K562 (cell line): ENCODE results near the gene MCU. TPM values are rescaled to one million over a fixed set of nuclear protein-coding genes. Genes with fewer than 3 reads are reported as not detected.
A peak's percentile ranks its signal among the peaks of the same experiment; 100 is the strongest.

Experiments used
- ATAC-seq: fragments of 200-7000 bp; cut with Tn5 transposase; 3 replicates; pipeline ENCODE4 v1.9.1; 2020; ENCODE audit warnings: moderate library complexity
- BruUV-seq: library from RNA; stranded (reverse); fragments of 400-500 nt; replicated peaks from 2 replicates; lab custom pipeline; 2021; lab: Mats Ljungman, UMichigan
- CTCF ChIA-PET: fragments of 300-600 bp; formaldehyde crosslinking; extraction: SDS; loops from one replicate; lab custom pipeline; 2021; ENCODE audit warnings: low intra/inter-chr PET ratio; lab: Yijun Ruan, JAX
- POLR2A ChIA-PET: fragments of 300-600, 350-650 bp; sonication (Branson Sonifier 250); formaldehyde crosslinking; extraction: SDS; loops from one replicate; lab custom pipeline; 2021; ENCODE audit warnings: antibody characterized with exemption, inconsistent platforms; lab: Yijun Ruan, JAX
- DNase-seq, 4 experiments: peaks; one replicate each; pipeline versions ENCODE4 v3.0.0 to v3.0.0-alpha.2; 2011 to 2018; ENCODE audit warnings: low spot score in 3 of 4, mixed read lengths in 3 of 4; ENCODE audit errors: extremely low read depth in 1 of 4
- FAIRE-seq: peaks from 2 replicates; lab custom pipeline; 2011; peaks lifted over from hg19 to GRCh38; lab: Jason Lieb, UNC
- H2AFZ ChIP-seq: 2 replicates; pipeline ENCODE4 v1.6.0; 2011; ENCODE audit warnings: low read depth, low read length, control low read depth, inconsistent platforms
- H3K27ac ChIP-seq: fragments of 200-600 bp; 3 replicates; pipeline ENCODE4 v1.8.0; 2011; ENCODE audit warnings: low read depth, mild to moderate bottlenecking, control low read depth, inconsistent platforms, low read length, moderate library complexity, mixed read lengths; ENCODE audit errors: extremely low read depth
- H3K27me3 ChIP-seq, 2 experiments: fragments of 300-600 bp in 1 of 2; 2 replicates in 1 of 2; 3 replicates in 1 of 2; pipeline versions ENCODE4 v1.6.0 to v1.8.0; 2011; ENCODE audit warnings: inconsistent platforms in 2 of 2, low read length in 2 of 2, mild to moderate bottlenecking in 1 of 2, mixed read lengths in 1 of 2, moderate library complexity in 1 of 2; ENCODE audit not compliant: control insufficient read depth in 2 of 2, insufficient read depth in 2 of 2
- H3K36me3 ChIP-seq: fragments of 300-600 bp; 3 replicates; pipeline ENCODE4 v1.8.0; 2011; ENCODE audit warnings: mild to moderate bottlenecking, low read length, inconsistent platforms; ENCODE audit not compliant: control insufficient read depth, insufficient read depth
- H3K4me1 ChIP-seq, 2 experiments: fragments of 200-600 bp in 1 of 2; replicated peaks in 1 of 2; 2 replicates in 1 of 2; 3 replicates in 1 of 2; pipeline versions ENCODE4 v1.5.1 to v1.8.0; 2011; ENCODE audit warnings: inconsistent platforms in 2 of 2, low read length in 2 of 2, mild to moderate bottlenecking in 1 of 2, mixed read lengths in 1 of 2, moderate library complexity in 1 of 2; ENCODE audit not compliant: control insufficient read depth in 2 of 2, insufficient read depth in 2 of 2
- H3K4me2 ChIP-seq: 2 replicates; pipeline ENCODE4 v1.6.1; 2011; ENCODE audit warnings: low read length, control low read depth, inconsistent platforms, mixed read lengths; ENCODE audit not compliant: insufficient read depth
- H3K4me3 ChIP-seq: fragments of 200-600 bp; sonication (generic), shearing (Covaris generic); 2 replicates; pipeline ENCODE4 v1.5.1; 2016; ENCODE audit warnings: control low read depth, inconsistent platforms
- H3K79me2 ChIP-seq: fragments of 200-600 bp; 3 replicates; pipeline ENCODE4 v1.8.0; 2011; ENCODE audit warnings: low read length, inconsistent platforms; ENCODE audit not compliant: control insufficient read depth, insufficient read depth
- H3K9ac ChIP-seq, 2 experiments: 2 replicates each; pipeline versions ENCODE4 v1.6.0 to v1.6.1; 2011; ENCODE audit warnings: low read depth in 2 of 2, low read length in 2 of 2, control low read depth in 1 of 2, inconsistent platforms in 1 of 2, mild to moderate bottlenecking in 1 of 2, mixed read lengths in 1 of 2; ENCODE audit not compliant: insufficient read depth in 1 of 2
- H3K9me1 ChIP-seq: one replicate; pipeline ENCODE4 v1.6.0; 2011; ENCODE audit warnings: inconsistent platforms, mild to moderate bottlenecking, low read length, moderate library complexity; ENCODE audit not compliant: control insufficient read depth, insufficient read depth
- H3K9me3 ChIP-seq: replicated peaks from 2 replicates; pipeline ENCODE4 v1.5.1; 2011; ENCODE audit warnings: low read depth, low read length, inconsistent platforms; ENCODE audit not compliant: control insufficient read depth, insufficient read depth
- H4K20me1 ChIP-seq: replicated peaks from 2 replicates; pipeline ENCODE4 v1.6.1; 2011; ENCODE audit warnings: low read length, inconsistent platforms, mixed read lengths; ENCODE audit not compliant: control insufficient read depth, insufficient read depth
- CREB3L1 ChIP-seq: fragments of 450-650 bp; IDR thresholded peaks from 2 replicates; pipeline ENCODE4 v1.6.1; 2014; ENCODE audit warnings: low read depth, mild to moderate bottlenecking, moderate library complexity, borderline replicate concordance
- KLF1 ChIP-seq: fragments of 450-650 bp; IDR thresholded peaks from 2 replicates; pipeline ENCODE4 v1.6.1; 2016; ENCODE audit warnings: missing genetic modification characterization, missing compliant biosample characterization
- MED1 ChIP-seq: sonication (generic); formaldehyde crosslinking; IDR thresholded peaks from 2 replicates; pipeline ENCODE4 v1.8.1; 2023; ENCODE audit warnings: missing genetic modification reagents, borderline replicate concordance
- TARDBP ChIP-seq: fragments of 450-650 bp; IDR thresholded peaks from 2 replicates; pipeline ENCODE4 v1.6.1; 2016
- WHSC1 ChIP-seq: IDR thresholded peaks from one replicate; pipeline ENCODE4 v1.6.1; 2012; ENCODE audit warnings: low read length, control low read depth, inconsistent platforms
- in situ Hi-C: fragments of 300-500 bp; cut with MboI; formaldehyde crosslinking; loops from 4 replicates; pipeline ENCODE4 v1.15.0; 2018; ENCODE audit warnings: inconsistent platforms, mixed read lengths
- intact Hi-C: fragments of 100-400 bp; cut with micrococcal nuclease; formaldehyde crosslinking; loops from 2 replicates; pipeline ENCODE4 v1.14.2; 2022
- polyA plus RNA-seq, 8 experiments: library from polyadenylated mRNA; depleted of rRNA in 4 of 8; stranded (reverse) in 5 of 8; unstranded in 3 of 8; fragments of >200 nt; fragmentation: Nextera tagmentation in 2 of 8; fragmentation: Illumina TruSeq in 1 of 8; extraction: Ambion mirVana in 2 of 8; extraction: Trizol in 1 of 8; gene quantifications; 2 replicates each; pipeline versions ENCODE4 v1.2.1 to v1.2.3, GENCODE V29; 2011 to 2014; ENCODE audit warnings: inconsistent platforms in 1 of 8, missing spikeins in 1 of 8
- total RNA-seq, 7 experiments: library from RNA; depleted of rRNA in 6 of 7; stranded (reverse); fragments of >200 nt in 6 of 7; fragmentation: Illumina TruSeq in 2 of 7; extraction: Trizol in 2 of 7; gene quantifications; 2 replicates each; pipeline versions ENCODE4 v1.2.1 to v1.2.3, GENCODE V29; 2011 to 2021; ENCODE audit warnings: low replicate concordance in 1 of 7
- TF ChIP-seq, protein P1 (sequence below): fragments of 450-650 bp; IDR thresholded peaks from 2 replicates; pipeline ENCODE4 v1.6.1; 2017; ENCODE audit warnings: antibody characterized with exemption

Gene MCU
- total and polyA plus RNA-seq, 9 of the 15 experiments (the other 6 are each of a cell fraction or from before 2014, with no cell fraction given): 8.2 to 88.8 (median 21.3) TPM

GRCh38 chr10:72661431-72661830 is 30.5 kb upstream of the MCU start (continued):
- TF ChIP-seq CREB3L1: no peak

- TF ChIP-seq, protein P1, sequence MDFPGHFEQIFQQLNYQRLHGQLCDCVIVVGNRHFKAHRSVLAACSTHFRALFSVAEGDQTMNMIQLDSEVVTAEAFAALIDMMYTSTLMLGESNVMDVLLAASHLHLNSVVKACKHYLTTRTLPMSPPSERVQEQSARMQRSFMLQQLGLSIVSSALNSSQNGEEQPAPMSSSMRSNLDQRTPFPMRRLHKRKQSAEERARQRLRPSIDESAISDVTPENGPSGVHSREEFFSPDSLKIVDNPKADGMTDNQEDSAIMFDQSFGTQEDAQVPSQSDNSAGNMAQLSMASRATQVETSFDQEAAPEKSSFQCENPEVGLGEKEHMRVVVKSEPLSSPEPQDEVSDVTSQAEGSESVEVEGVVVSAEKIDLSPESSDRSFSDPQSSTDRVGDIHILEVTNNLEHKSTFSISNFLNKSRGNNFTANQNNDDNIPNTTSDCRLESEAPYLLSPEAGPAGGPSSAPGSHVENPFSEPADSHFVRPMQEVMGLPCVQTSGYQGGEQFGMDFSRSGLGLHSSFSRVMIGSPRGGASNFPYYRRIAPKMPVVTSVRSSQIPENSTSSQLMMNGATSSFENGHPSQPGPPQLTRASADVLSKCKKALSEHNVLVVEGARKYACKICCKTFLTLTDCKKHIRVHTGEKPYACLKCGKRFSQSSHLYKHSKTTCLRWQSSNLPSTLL: no peak
- TF ChIP-seq KLF1: no peak
- no peak for TF ChIP-seq MED1 (CRISPR knock-in tag)
- no peak for TF ChIP-seq TARDBP
- no peak for TF ChIP-seq WHSC1
- Histone ChIP-seq H3K4me2 (no peak overlapping the region), H3K79me2 (no peaks in the 10 kb centered on the region), H3K9ac (no peak overlapping the region), H4K20me1 (no peaks in the 10 kb centered on the region), H3K27ac (no peak overlapping the region), H3K27me3 (no peaks in the 10 kb centered on the region), H2AFZ (peak overlapping the region; percentile 18; the same call in 1 of the 2 replicates), H3K4me3 (no peak overlapping the region), H3K4me1 (peaks cover 3 to 5% of the 10 kb centered on the region in 2 experiments; a peak in 2 of 5 replicates), H3K9me3 (no peaks in the 10 kb centered on the region), H3K36me3 (no peaks in the 10 kb centered on the region), H3K9me1 (no peaks in the 10 kb centered on the region)
- ATAC-seq (no peak), FAIRE-seq (no peak), DNase-seq (no peak)
- no TSS peak for BruUV-seq
- ChIA-PET POLR2A (interaction anchor here (1.2 to 2.2 kb wide), 3 partner anchors 11 to 38 kb away, joined by 4 to 7 read pairs (median 4); partner anchors contain the start of gene MICU1), CTCF (no interaction called here)
- intact Hi-C loops (no loop called here), in situ Hi-C loops (no loop called here)
Observed at GRCh38 chr10:72663971-72664370, 28.0 kb upstream of the MCU start.
